ENCODE data around the gene TTC28.

DNA sequence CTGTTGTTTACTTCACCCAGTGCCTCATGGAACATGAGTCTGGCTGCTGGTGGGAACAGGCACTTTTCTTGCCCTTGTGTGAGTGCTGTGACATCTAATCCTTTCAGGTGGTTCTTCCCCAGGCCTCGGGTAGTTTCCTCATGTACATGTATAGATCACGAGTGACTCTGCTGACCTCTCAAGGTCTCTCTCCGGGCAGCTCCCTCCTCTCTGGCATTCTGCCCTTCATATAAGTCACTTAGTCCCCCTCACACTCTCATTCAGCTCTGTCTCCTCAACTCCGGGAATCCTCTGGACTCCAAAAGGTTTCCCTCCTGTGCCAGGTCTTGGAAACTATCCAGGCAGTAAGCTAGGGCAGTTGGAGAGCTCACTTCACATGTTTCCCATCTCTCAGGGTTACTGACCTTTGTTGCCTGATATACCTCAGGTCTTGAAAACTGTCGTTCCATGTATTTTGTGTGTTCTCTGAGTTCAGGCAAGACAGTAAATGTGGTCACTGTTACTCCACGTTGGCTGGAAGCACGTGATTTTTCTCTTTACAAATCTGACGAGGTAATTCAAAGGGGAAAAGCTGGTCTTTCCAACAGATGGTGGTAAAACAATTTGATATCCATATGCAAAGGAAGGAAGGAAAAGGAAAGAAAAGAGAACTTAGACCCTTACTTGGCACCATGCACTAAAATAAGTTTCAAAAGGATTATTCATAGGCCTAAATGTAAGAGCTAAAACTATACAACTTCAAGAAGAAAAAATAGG is 720.1 kb downstream of the TTC28 start:
- TF ChIP-seq CTCF (conservative IDR thresholded peaks at IDR 0.05 in 1 of 2, IDR thresholded peaks at IDR 0.05 in 1 of 2; ENCODE audit: low read depth in 1 of 2, low read length in 2 of 2), result no peak
- no peak for TF ChIP-seq EZH2 (IDR thresholded peaks at IDR 0.05; ENCODE audit: low read length, missing control alignments)
